ENCODE measurements around the gene DYNC2LI1.

The DYNC2LI1 gene

DNA sequence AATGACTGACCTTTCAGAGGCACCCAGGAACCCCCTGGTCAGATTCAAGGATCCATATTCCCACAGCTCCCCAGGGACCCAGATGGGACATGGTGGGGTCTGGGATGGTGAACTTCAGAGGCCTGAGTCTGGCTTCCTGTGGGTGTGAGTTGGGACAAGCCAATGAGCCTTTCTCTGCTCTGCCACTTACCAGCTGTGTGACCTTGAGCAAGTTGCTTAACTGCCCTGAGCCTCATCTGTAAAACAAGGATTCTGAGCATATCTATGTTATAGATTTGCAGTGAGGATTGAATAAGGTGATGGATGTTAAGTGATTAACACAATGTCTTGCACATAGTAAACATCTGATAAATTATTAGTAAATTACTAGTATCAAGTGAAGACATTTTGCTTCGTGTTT, 71.3 kb downstream of the DYNC2LI1 start:
- Mint-ChIP-seq H3K27me3 (ENCODE audit: low read depth) (peaks cover 5% of the 10 kb centered on the region), H3K9me3 (no peaks in the 10 kb centered on the region), H3K4me1 (no peaks in the 10 kb centered on the region), H3K4me3 (no peak overlapping the region), H3K36me3 (ENCODE audit: low read depth) (no peaks in the 10 kb centered on the region), H3K27ac (no peak overlapping the region)
- no peak for TF ChIP-seq CTCF (IDR thresholded peaks at IDR 0.05; ENCODE audit: unreplicated experiment in 3 of 3)

DNA sequence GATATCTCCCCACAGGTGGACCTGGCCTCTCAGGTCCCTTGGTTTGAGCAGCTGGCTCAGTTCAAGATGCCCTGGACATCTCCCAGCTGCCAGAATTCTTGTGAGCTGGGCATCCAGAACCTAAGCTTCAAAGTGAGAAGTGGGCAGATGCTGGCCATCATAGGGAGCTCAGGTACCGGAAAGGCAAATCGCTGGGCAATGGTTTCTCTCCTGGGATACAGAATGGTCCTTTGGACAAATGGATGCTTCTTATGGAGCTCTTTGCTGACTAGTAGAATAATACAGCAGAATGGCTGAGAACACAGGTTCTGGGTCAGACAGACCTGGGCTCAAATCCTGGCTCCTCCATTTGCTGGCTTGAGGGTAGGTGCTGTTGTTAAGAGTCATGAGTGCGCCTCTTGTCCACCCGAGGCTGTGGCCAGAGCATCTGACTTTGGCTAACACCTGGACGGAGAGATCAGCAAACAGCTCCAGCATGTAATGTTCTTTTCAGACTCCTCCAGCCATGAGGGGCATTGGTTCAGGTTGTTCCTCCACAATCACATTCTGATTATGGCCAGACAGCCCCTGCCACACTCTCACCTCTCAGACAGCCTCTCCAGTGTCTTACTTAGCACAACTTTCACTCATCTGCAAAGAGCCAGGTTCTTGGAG, 72.4 kb downstream of the DYNC2LI1 start:
- no peak for TF ChIP-seq CTCF (IDR thresholded peaks at IDR 0.05; ENCODE audit: unreplicated experiment in 3 of 3)
- no peak overlapping the region for H3K27ac Mint-ChIP-seq
- H3K27me3 Mint-ChIP-seq (ENCODE audit: low read depth) = peaks cover 5% of the 10 kb centered on the region
- no peaks in the 10 kb centered on the region for H3K9me3 Mint-ChIP-seq
- H3K36me3 Mint-ChIP-seq (ENCODE audit: low read depth) = no peaks in the 10 kb centered on the region
- H3K4me1 Mint-ChIP-seq = peaks cover 5% of the 10 kb centered on the region
- no peak overlapping the region for H3K4me3 Mint-ChIP-seq

DNA sequence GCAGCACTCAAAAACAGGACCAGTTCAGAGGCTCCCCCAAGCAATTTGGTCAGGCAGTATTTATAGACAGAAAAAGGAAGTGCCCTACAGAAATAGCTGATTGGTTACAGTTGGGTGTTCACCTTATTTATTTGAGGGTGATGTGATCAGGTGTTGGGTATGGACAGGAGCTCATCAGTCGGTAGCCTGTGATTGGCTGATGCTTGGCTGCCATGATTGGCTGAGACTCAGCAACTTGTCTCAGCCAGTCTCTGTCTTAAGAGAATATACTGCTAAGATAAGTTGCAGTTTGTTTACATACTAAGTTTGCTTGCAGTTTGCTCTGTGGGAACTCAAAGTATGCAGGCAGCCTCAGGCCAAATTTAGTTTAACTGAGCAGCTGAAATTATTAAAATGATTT, 74.4 kb downstream of the DYNC2LI1 start:
- Mint-ChIP-seq H3K36me3 (ENCODE audit: low read depth) (no peaks in the 10 kb centered on the region), H3K4me1 (peaks cover 5% of the 10 kb centered on the region), H3K4me3 (no peak overlapping the region), H3K9me3 (no peaks in the 10 kb centered on the region), H3K27ac (no peak overlapping the region), H3K27me3 (ENCODE audit: low read depth) (peaks cover 5% of the 10 kb centered on the region)
- TF ChIP-seq CTCF (IDR thresholded peaks at IDR 0.05; ENCODE audit: unreplicated experiment in 3 of 3) = no peak

DNA sequence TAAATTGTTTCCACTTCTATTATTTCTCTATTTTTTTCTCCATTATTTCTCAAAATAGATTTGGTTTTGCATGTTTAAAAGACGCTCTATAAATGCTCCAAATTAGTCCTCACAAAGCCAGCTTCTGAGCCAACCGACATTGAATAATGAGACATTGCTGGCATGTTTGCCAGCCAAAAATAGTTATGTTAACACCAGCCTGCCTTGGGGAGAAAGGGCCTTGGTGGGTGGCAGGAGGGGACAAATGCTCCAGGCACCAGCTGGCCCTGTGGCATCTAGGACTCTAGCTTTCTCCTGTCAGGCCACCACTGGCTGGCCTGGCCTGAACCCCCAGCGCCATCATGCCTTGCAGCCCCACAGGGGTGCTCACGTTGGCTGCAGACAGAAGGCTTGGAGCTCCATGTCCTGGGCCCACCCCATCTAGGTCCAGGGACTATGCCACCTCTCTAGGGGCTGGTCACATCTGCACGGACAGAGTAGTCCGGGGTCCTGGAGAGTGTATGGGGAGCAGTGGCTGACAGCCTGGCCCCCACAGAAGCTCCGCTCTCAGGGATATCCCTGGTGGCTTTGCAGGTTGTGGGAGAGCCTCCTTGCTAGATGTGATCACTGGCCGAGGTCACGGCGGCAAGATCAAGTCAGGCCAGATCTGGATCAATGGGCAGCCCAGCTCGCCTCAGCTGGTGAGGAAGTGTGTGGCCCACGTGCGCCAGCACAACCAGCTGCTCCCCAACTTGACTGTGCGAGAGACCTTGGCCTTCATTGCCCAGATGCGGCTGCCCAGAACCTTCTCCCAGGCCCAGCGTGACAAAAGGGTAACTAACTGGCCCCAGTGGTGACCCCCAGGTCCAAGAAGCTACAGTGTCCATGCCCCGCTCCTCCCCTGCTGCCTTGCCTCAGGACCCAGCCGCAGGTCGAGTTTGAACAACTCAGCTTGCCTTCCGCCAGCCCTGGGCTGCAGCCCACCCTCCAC, 77.5 kb downstream of the DYNC2LI1 start:
- TF ChIP-seq CTCF (IDR thresholded peaks at IDR 0.05; ENCODE audit: unreplicated experiment in 3 of 3) = no peak
- peaks cover 5% of the 10 kb centered on the region for H3K4me1 Mint-ChIP-seq
- no peaks in the 10 kb centered on the region for H3K9me3 Mint-ChIP-seq
- H3K27ac Mint-ChIP-seq = no peak overlapping the region
- H3K4me3 Mint-ChIP-seq = no peak overlapping the region
- H3K27me3 Mint-ChIP-seq (ENCODE audit: low read depth) = peaks cover 16% of the 10 kb centered on the region
- H3K36me3 Mint-ChIP-seq (ENCODE audit: low read depth) = no peaks in the 10 kb centered on the region

- Mint-ChIP-seq H3K36me3 (ENCODE audit: low read depth) (no peaks in the 10 kb centered on the region), H3K4me3 (no peak overlapping the region)
- no peak for TF ChIP-seq CTCF (IDR thresholded peaks at IDR 0.05; ENCODE audit: unreplicated experiment in 3 of 3)
Observed at GRCh38 chr2:43852196-43852730, 78.4 kb downstream of the DYNC2LI1 start.

More at GRCh38 chr2:43852196-43852730, 78.4 kb downstream of the DYNC2LI1 start:
- H3K27me3 Mint-ChIP-seq (ENCODE audit: low read depth) = peaks cover 25% of the 10 kb centered on the region
- no peak overlapping the region for H3K27ac Mint-ChIP-seq
- no peaks in the 10 kb centered on the region for H3K9me3 Mint-ChIP-seq
- H3K4me1 Mint-ChIP-seq = peaks cover 5% of the 10 kb centered on the region
